Naive thymus-derived CD4-positive, alpha-beta T cell (primary cell): ENCODE results near the gene ORMDL3. TPM values are rescaled to one million over a fixed set of nuclear protein-coding genes. Genes with fewer than 3 reads are reported as not detected.

Experiments
- ATAC-seq: fragments of 150-1000 bp; cut with Tn5 transposase; 2 replicates; pipeline ENCODE4 v1.10.0; 2021; ENCODE audit warnings: mild to moderate bottlenecking, moderate library complexity
- CTCF ChIA-PET: fragments of 350-600 bp; sonication (Branson Sonifier 250); formaldehyde crosslinking; loops from one replicate; lab custom pipeline; 2021; ENCODE audit warnings: antibody characterized with exemption; lab: Charles Lee
- POLR2A ChIA-PET: fragments of 350-600 bp; sonication (Branson Sonifier 250); formaldehyde crosslinking; loops from one replicate; lab custom pipeline; 2021; ENCODE audit warnings: antibody characterized with exemption, inconsistent platforms; lab: Charles Lee
- DNase-seq, 9 donors: peaks; one replicate each; pipeline versions ENCODE4 v3.0.0 to v3.0.0-alpha.2; 2020 to 2022; ENCODE audit warnings: mixed read lengths in 1 of 9
- H3K27ac ChIP-seq: one replicate; pipeline ENCODE4 v1.7.0; 2013; ENCODE audit warnings: mild to moderate bottlenecking, low read depth, low read length, moderate library complexity
- H3K27me3 ChIP-seq, 2 donors: one replicate each; pipeline ENCODE4 v1.7.0; 2013; ENCODE audit warnings: low read length in 2 of 2, mild to moderate bottlenecking in 2 of 2, moderate library complexity in 2 of 2; ENCODE audit not compliant: control insufficient read depth in 2 of 2, insufficient read depth in 2 of 2
- H3K36me3 ChIP-seq, 3 experiments: 1 replicate in 2 of 3; 2 replicates in 1 of 3; pipeline ENCODE4 v1.7.0; 2013; ENCODE audit warnings: low read length in 3 of 3, mild to moderate bottlenecking in 3 of 3, moderate library complexity in 1 of 3; ENCODE audit not compliant: insufficient read depth in 3 of 3, control insufficient read depth in 2 of 3
- H3K4me1 ChIP-seq, 2 donors: one replicate each; pipeline ENCODE4 v1.7.0; 2013; ENCODE audit warnings: low read length in 2 of 2, mild to moderate bottlenecking in 2 of 2, moderate library complexity in 1 of 2; ENCODE audit not compliant: control insufficient read depth in 2 of 2, insufficient read depth in 2 of 2
- H3K4me3 ChIP-seq: 2 replicates; pipeline ENCODE4 v1.7.0; 2013; ENCODE audit warnings: mild to moderate bottlenecking, low read length
- H3K9me3 ChIP-seq, 3 experiments: 1 replicate in 2 of 3; 2 replicates in 1 of 3; pipeline ENCODE4 v1.7.0; 2013; ENCODE audit warnings: low read length in 3 of 3; ENCODE audit not compliant: control insufficient read depth in 2 of 3
- H3K27ac Mint-ChIP-seq, 9 donors: one replicate each; pipeline ENCODE4 v1.8.0; 2020 to 2022; ENCODE audit warnings: mixed read lengths in 9 of 9, mild to moderate bottlenecking in 8 of 9, moderate library complexity in 5 of 9, inconsistent platforms in 2 of 9
- H3K27me3 Mint-ChIP-seq, 5 donors: one replicate each; pipeline ENCODE4 v1.8.0; 2021 to 2022; ENCODE audit warnings: mixed read lengths in 5 of 5, mild to moderate bottlenecking in 1 of 5
- H3K36me3 Mint-ChIP-seq, 5 donors: one replicate each; pipeline ENCODE4 v1.8.0; 2020 to 2022; ENCODE audit warnings: mixed read lengths in 5 of 5, mild to moderate bottlenecking in 3 of 5, inconsistent platforms in 1 of 5
- H3K4me1 Mint-ChIP-seq, 7 donors: one replicate each; pipeline ENCODE4 v1.8.0; 2020 to 2022; ENCODE audit warnings: mixed read lengths in 7 of 7, mild to moderate bottlenecking in 3 of 7, inconsistent platforms in 1 of 7
- H3K4me3 Mint-ChIP-seq, 10 donors: one replicate each; pipeline ENCODE4 v1.8.0; 2020 to 2022; ENCODE audit warnings: mild to moderate bottlenecking in 10 of 10, mixed read lengths in 10 of 10, moderate library complexity in 6 of 10, inconsistent platforms in 2 of 10
- H3K9me3 Mint-ChIP-seq, 11 donors: one replicate each; pipeline ENCODE4 v1.8.0; 2020 to 2022; ENCODE audit warnings: mixed read lengths in 11 of 11, mild to moderate bottlenecking in 4 of 11, inconsistent platforms in 1 of 11, moderate library complexity in 1 of 11
- intact Hi-C, 2 donors: fragments of 100-400 bp; cut with micrococcal nuclease; formaldehyde crosslinking; loops; one replicate each; pipeline ENCODE4 v1.15.1; 2023
- polyA plus RNA-seq, 2 donors: library from polyadenylated mRNA; unstranded; fragments of 300-500 nt; fragmentation: Illumina TruSeq; gene quantifications; one replicate each; pipeline ENCODE4 v1.2.3, GENCODE V29; 2021
- total RNA-seq, 6 experiments: library from RNA in 5 of 6; stranded (reverse) in 5 of 6; gene quantifications; 1 replicate in 5 of 6; 2 replicates in 1 of 6; pipeline ENCODE4 v1.2.3 and lab custom pipeline; 2021 to 2026

Gene ORMDL3
- total and polyA plus RNA-seq, 7 experiments from 2014 or later, result 77.6 to 205 (median 113) TPM

DNA sequence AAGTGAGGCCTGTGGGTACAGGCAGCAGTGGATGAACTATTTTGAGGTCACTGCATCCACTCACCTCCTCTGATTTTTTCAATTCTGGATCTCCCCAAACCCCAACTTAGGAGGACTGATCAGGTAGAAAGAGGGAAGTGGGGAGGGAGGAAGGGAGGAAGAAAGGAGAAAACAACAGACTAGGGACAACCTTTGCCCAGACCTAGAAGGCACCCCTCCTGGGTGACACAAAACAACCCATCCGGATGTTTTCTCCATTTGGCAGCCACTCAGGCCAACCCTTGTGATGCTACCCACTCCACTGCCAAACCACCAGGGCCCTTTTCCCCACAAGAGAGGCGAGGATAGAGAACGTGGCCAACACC is 2.7 kb downstream of the ORMDL3 start:
- CTCF ChIA-PET, result interaction anchor here (0.6 to 0.7 kb wide), 2 partner anchors 44 to 59 kb away, joined by 3 to 4 read pairs; no protein-coding TSS in a partner anchor
- Mint-ChIP-seq H3K4me3 (peak overlapping the region; percentile 90 to 98 (median 92)), H3K9me3 (no peaks in the 10 kb centered on the region), H3K27me3 (no peaks in the 10 kb centered on the region), H3K36me3 (peaks cover 11 to 53% (median 25%) of the 10 kb centered on the region in 5 donors), H3K27ac (peak overlapping the region; percentile 84 to 97 (median 93)), H3K4me1 (peaks cover 24 to 82% (median 71%) of the 10 kb centered on the region in 7 donors)
- ATAC-seq (no peak), DNase-seq (no peak)
- H3K9me3 ChIP-seq, result no peaks in the 10 kb centered on the region
- peak overlapping the region; percentile 87 for H3K27ac ChIP-seq
- peaks cover 15 to 57% (median 16%) of the 10 kb centered on the region in 3 experiments for H3K36me3 ChIP-seq
- H3K4me1 ChIP-seq, result peaks cover 67 to 75% of the 10 kb centered on the region in 2 donors
- H3K4me3 ChIP-seq, result peak overlapping the region; percentile 82
- H3K27me3 ChIP-seq, result no peaks in the 10 kb centered on the region
- intact Hi-C loops, result loop anchor here in 1 of 2 donors (5.0 kb wide), 2 partner anchors 147 to 287 kb away; partner anchors contain the start of gene STARD3
- POLR2A ChIA-PET, result no interaction called here

- CTCF ChIA-PET, result interaction anchor here (0.6 to 1.6 kb wide), 3 partner anchors 44 to 302 kb away, joined by 3 to 4 read pairs (median 4); no protein-coding TSS in a partner anchor
- ATAC-seq (no peak), DNase-seq (no peak)
- Histone ChIP-seq H3K9me3 (no peaks in the 10 kb centered on the region), H3K36me3 (peaks cover 15 to 61% (median 16%) of the 10 kb centered on the region in 3 experiments), H3K4me1 (peaks cover 67 to 75% of the 10 kb centered on the region in 2 donors), H3K4me3 (peak overlapping the region; percentile 82), H3K27ac (peak overlapping the region; percentile 87), H3K27me3 (no peaks in the 10 kb centered on the region)
- intact Hi-C loops, result no loop called here
- Mint-ChIP-seq H3K36me3 (peaks cover 11 to 57% (median 26%) of the 10 kb centered on the region in 5 donors), H3K9me3 (no peaks in the 10 kb centered on the region), H3K4me1 (peaks cover 24 to 80% (median 75%) of the 10 kb centered on the region in 7 donors), H3K27ac (peak overlapping the region; percentile 84 to 97 (median 93)), H3K27me3 (no peaks in the 10 kb centered on the region), H3K4me3 (peak overlapping the region; percentile 90 to 98 (median 92))
- POLR2A ChIA-PET, result interaction anchor here (0.9 kb wide), 1 partner anchor 28 kb away, joined by 3 read pairs; no protein-coding TSS in a partner anchor
These were observed 3.3 kb downstream of the ORMDL3 start for GRCh38 chr17:39923836-39924690.

GRCh38 chr17:39923230-39923629 is 4.2 kb downstream of the ORMDL3 start:
- CTCF ChIA-PET, result interaction anchor here (1.6 kb wide), 1 partner anchor 301 kb away, joined by 4 read pairs; no protein-coding TSS in a partner anchor
- intact Hi-C loops, result no loop called here
- no peaks in the 10 kb centered on the region for H3K27me3 Mint-ChIP-seq
- ATAC-seq (no peak), DNase-seq (no peak)
- Histone ChIP-seq H3K4me3 (no peak overlapping the region), H3K27me3 (no peaks in the 10 kb centered on the region), H3K9me3 (no peaks in the 10 kb centered on the region), H3K36me3 (peaks cover 15 to 64% (median 16%) of the 10 kb centered on the region in 3 experiments), H3K27ac (peak overlapping the region; percentile 87), H3K4me1 (peaks cover 67 to 74% of the 10 kb centered on the region in 2 donors)
- peaks cover 11 to 64% (median 31%) of the 10 kb centered on the region in 5 donors for H3K36me3 Mint-ChIP-seq
- no peaks in the 10 kb centered on the region for H3K9me3 Mint-ChIP-seq
- H3K27ac Mint-ChIP-seq, result peak overlapping the region; percentile 58 to 96 (median 86)
- POLR2A ChIA-PET, result interaction anchor here (0.8 to 1.5 kb wide), 4 partner anchors 12 to 190 kb away, joined by 3 to 4 read pairs (median 4); no protein-coding TSS in a partner anchor
- H3K4me1 Mint-ChIP-seq, result peaks cover 26 to 83% (median 81%) of the 10 kb centered on the region in 7 donors
- H3K4me3 Mint-ChIP-seq, result peak overlapping the region; percentile 29 to 97 (median 62)

- intact Hi-C loops, result no loop called here
- peaks cover 11 to 74% (median 36%) of the 10 kb centered on the region in 5 donors for H3K36me3 Mint-ChIP-seq
- no peaks in the 10 kb centered on the region for H3K9me3 Mint-ChIP-seq
- Histone ChIP-seq H3K27ac (peak overlapping the region; percentile 87), H3K9me3 (no peaks in the 10 kb centered on the region), H3K27me3 (no peaks in the 10 kb centered on the region), H3K4me1 (peaks cover 59 to 72% of the 10 kb centered on the region in 2 donors), H3K36me3 (peaks cover 15 to 60% (median 19%) of the 10 kb centered on the region in 3 experiments), H3K4me3 (no peak overlapping the region)
- H3K4me3 Mint-ChIP-seq, result peak overlapping the region; percentile 38 to 97 (median 58)
- no peaks in the 10 kb centered on the region for H3K27me3 Mint-ChIP-seq
- no peak for DNase-seq
- ChIA-PET CTCF (interaction anchor here (1.4 to 1.6 kb wide), 2 partner anchors 50 to 300 kb away, joined by 4 read pairs; no protein-coding TSS in a partner anchor), POLR2A (interaction anchor here (0.7 to 1.5 kb wide), 2 partner anchors 13 to 191 kb away, joined by 4 read pairs; no protein-coding TSS in a partner anchor)
- peak overlapping the region; percentile 54 to 96 (median 91) for H3K27ac Mint-ChIP-seq
- peaks cover 21 to 87% (median 81%) of the 10 kb centered on the region in 7 donors for H3K4me1 Mint-ChIP-seq
- no peak for ATAC-seq
These were observed 5.4 kb downstream of the ORMDL3 start for GRCh38 chr17:39922006-39922405.

DNA sequence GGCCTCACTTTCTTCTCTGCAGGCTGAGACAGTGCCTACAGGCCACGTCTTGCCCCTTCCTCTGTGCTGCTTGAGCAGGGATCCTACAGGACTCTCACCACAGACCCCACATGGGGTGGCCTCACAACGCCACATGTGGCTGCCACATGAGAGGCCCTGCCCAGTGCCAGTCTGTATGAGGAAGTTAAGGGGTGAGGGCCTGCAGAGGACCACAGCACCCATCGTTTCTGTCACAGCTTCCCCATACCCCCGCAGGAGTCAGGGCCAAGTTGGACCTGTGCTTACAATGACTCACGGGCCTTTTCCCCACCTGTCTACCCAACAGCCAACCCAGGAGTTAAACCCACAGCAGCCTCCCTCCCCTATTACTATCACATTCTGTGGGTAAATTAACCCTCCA is 6.1 kb downstream of the ORMDL3 start:
- Histone ChIP-seq H3K9me3 (no peaks in the 10 kb centered on the region), H3K4me3 (no peak overlapping the region), H3K4me1 (peaks cover 57 to 72% of the 10 kb centered on the region in 2 donors), H3K36me3 (peaks cover 15 to 54% (median 22%) of the 10 kb centered on the region in 3 experiments), H3K27me3 (no peaks in the 10 kb centered on the region), H3K27ac (peak overlapping the region; percentile 87)
- Mint-ChIP-seq H3K36me3 (peaks cover 11 to 76% (median 39%) of the 10 kb centered on the region in 5 donors), H3K4me1 (peaks cover 21 to 89% (median 81%) of the 10 kb centered on the region in 7 donors), H3K27me3 (no peaks in the 10 kb centered on the region), H3K4me3 (peak overlapping the region in 8 of 10 donors; percentile 18 to 97 (median 61)), H3K9me3 (no peaks in the 10 kb centered on the region), H3K27ac (peak overlapping the region in 8 of 9 donors; percentile 54 to 96 (median 92))
- ATAC-seq (no peak), DNase-seq (no peak)
- intact Hi-C loops, result no loop called here
- CTCF ChIA-PET, result interaction anchor here (0.6 to 1.4 kb wide), 2 partner anchors 49 to 456 kb away, joined by 3 to 4 read pairs; no protein-coding TSS in a partner anchor
- POLR2A ChIA-PET, result interaction anchor here (0.7 kb wide), 1 partner anchor 12 kb away, joined by 4 read pairs; no protein-coding TSS in a partner anchor
